NT2/D1 (cell line): ENCODE data around the gene PUDP.

Experiments used
- YY1 ChIP-seq: IDR thresholded peaks from 2 replicates; pipeline ENCODE4 v1.6.1; 2011; ENCODE audit not compliant: insufficient read length, insufficient read depth
- ZNF274 ChIP-seq: IDR thresholded peaks from 2 replicates; pipeline ENCODE4 v1.6.1; 2011; ENCODE audit warnings: mild to moderate bottlenecking, low read depth, low read length

- TF ChIP-seq YY1 (no peak), ZNF274 (no peak)
Measured at GRCh38 chrX:7131621-7132020, 16.3 kb downstream of the PUDP start.
